ENCODE data around the gene NPR3.

NPR3 gene

GRCh38 chr5:32714836-32715235, 3.7 kb downstream of the NPR3 start:
- in situ Hi-C loops (cut with MboI; ENCODE audit: low sequenced_read_pairs, unreplicated experiment) = no loop called here
- DNase-seq (ENCODE audit: low spot score) = no peak
- TF ChIP-seq, protein P1, sequence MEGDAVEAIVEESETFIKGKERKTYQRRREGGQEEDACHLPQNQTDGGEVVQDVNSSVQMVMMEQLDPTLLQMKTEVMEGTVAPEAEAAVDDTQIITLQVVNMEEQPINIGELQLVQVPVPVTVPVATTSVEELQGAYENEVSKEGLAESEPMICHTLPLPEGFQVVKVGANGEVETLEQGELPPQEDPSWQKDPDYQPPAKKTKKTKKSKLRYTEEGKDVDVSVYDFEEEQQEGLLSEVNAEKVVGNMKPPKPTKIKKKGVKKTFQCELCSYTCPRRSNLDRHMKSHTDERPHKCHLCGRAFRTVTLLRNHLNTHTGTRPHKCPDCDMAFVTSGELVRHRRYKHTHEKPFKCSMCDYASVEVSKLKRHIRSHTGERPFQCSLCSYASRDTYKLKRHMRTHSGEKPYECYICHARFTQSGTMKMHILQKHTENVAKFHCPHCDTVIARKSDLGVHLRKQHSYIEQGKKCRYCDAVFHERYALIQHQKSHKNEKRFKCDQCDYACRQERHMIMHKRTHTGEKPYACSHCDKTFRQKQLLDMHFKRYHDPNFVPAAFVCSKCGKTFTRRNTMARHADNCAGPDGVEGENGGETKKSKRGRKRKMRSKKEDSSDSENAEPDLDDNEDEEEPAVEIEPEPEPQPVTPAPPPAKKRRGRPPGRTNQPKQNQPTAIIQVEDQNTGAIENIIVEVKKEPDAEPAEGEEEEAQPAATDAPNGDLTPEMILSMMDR (IDR thresholded peaks at IDR 0.05; ENCODE audit: borderline replicate concordance, control extremely low read depth, extremely low read depth, insufficient read depth, missing control alignments) = no peak

- DNase-seq (ENCODE audit: low spot score) = no peak
- TF ChIP-seq, protein P1 (IDR thresholded peaks at IDR 0.05; ENCODE audit: borderline replicate concordance, control extremely low read depth, extremely low read depth, insufficient read depth, missing control alignments) = no peak
- in situ Hi-C loops (cut with MboI; ENCODE audit: low sequenced_read_pairs, unreplicated experiment) = no loop called here
Measured at GRCh38 chr5:32720300-32720699, 9.2 kb downstream of the NPR3 start.

- in situ Hi-C loops (cut with MboI; ENCODE audit: low sequenced_read_pairs, unreplicated experiment) = no loop called here
- TF ChIP-seq, protein P1 (IDR thresholded peaks at IDR 0.05; ENCODE audit: borderline replicate concordance, control extremely low read depth, extremely low read depth, insufficient read depth, missing control alignments) = no peak
- DNase-seq (ENCODE audit: low spot score) = no peak
Measured at GRCh38 chr5:32721626-32722025, 10.5 kb downstream of the NPR3 start.

- in situ Hi-C loops (cut with MboI; ENCODE audit: low sequenced_read_pairs, unreplicated experiment) = no loop called here
- DNase-seq (ENCODE audit: low spot score) = no peak
- TF ChIP-seq, protein P1 (IDR thresholded peaks at IDR 0.05; ENCODE audit: borderline replicate concordance, control extremely low read depth, extremely low read depth, insufficient read depth, missing control alignments) = no peak
Measured at GRCh38 chr5:32722957-32723356, 11.8 kb downstream of the NPR3 start.

DNA sequence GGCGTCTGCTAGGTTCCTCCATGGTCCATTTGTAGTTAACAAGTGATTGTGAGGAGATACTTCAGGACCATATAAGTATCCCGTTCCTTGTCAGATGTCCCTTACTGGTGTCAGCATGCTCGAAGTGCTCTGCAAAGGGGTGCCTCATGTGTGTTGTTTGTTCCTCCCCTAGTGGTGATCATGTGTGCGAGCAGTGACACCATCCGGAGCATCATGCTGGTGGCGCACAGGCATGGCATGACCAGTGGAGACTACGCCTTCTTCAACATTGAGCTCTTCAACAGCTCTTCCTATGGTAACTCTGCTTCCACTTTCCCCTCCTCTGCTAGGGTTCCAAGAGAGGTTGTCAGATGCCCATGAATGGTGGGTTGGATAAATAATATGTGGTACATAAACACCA, 13.4 kb downstream of the NPR3 start:
- no peak for DNase-seq (ENCODE audit: low spot score)
- TF ChIP-seq, protein P1 (IDR thresholded peaks at IDR 0.05; ENCODE audit: borderline replicate concordance, control extremely low read depth, extremely low read depth, insufficient read depth, missing control alignments) = no peak
- in situ Hi-C loops (cut with MboI; ENCODE audit: low sequenced_read_pairs, unreplicated experiment) = no loop called here

DNA sequence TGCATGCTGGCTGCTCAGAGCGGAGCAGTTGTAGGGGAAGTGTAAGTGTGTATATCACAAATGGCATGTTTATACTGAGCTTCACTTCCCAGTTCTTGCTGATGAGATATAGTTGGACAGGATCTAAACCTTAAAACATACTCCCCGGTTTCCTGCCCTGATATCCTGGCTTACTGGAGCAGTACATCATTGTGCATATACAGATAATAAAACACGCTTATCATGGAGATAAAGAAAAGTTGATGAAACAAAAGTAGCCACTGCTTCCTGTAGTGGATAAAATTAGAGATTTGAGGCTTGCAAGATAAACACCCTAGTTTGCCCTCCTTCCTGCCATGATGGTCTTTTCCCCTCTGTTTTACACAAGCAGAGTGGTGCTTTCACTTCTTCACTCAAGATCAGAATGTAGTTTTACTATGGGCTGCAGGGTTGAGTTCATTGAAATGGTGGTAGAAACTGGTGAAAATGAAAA, 15.0 kb downstream of the NPR3 start:
- DNase-seq (ENCODE audit: low spot score) = no peak
- in situ Hi-C loops (cut with MboI; ENCODE audit: low sequenced_read_pairs, unreplicated experiment) = no loop called here
- TF ChIP-seq, protein P1 (IDR thresholded peaks at IDR 0.05; ENCODE audit: borderline replicate concordance, control extremely low read depth, extremely low read depth, insufficient read depth, missing control alignments) = no peak

- in situ Hi-C loops (cut with MboI; ENCODE audit: low sequenced_read_pairs, unreplicated experiment) = no loop called here
- TF ChIP-seq, protein P1 (IDR thresholded peaks at IDR 0.05; ENCODE audit: borderline replicate concordance, control extremely low read depth, extremely low read depth, insufficient read depth, missing control alignments) = no peak
- no peak for DNase-seq (ENCODE audit: low spot score)
Measured at GRCh38 chr5:32729651-32730050, 18.5 kb downstream of the NPR3 start.

All from GM13976 (cell line).